GM12865 (cell line): ENCODE results near the gene MYOCOS.
"Not testable (repeated sequence)": the region's sequence is repeated elsewhere in the genome, so short reads cannot be mapped to it uniquely, and the experiment has no call there.

Experiments
- DNase-seq: peaks from one replicate; pipeline ENCODE4 v3.0.0; 2010; ENCODE audit warnings: low read depth
- H3K4me3 ChIP-seq: 2 replicates; pipeline ENCODE4 v1.5.1; 2011; ENCODE audit warnings: mild to moderate bottlenecking, low read depth, low read length, control low read depth
- TF ChIP-seq, protein P1 (sequence below): IDR thresholded peaks from 2 replicates; pipeline ENCODE4 v1.5.1; 2011; ENCODE audit warnings: low read length, control low read depth, low read depth, inconsistent platforms; ENCODE audit not compliant: insufficient read depth; ENCODE audit errors: missing control alignments

MYOCOS gene

GRCh38 chr1:171588230-171588629 is 33.8 kb upstream of the MYOCOS start:
- no peak for DNase-seq
- H3K4me3 ChIP-seq: no peak overlapping the region
- TF ChIP-seq, protein P1, sequence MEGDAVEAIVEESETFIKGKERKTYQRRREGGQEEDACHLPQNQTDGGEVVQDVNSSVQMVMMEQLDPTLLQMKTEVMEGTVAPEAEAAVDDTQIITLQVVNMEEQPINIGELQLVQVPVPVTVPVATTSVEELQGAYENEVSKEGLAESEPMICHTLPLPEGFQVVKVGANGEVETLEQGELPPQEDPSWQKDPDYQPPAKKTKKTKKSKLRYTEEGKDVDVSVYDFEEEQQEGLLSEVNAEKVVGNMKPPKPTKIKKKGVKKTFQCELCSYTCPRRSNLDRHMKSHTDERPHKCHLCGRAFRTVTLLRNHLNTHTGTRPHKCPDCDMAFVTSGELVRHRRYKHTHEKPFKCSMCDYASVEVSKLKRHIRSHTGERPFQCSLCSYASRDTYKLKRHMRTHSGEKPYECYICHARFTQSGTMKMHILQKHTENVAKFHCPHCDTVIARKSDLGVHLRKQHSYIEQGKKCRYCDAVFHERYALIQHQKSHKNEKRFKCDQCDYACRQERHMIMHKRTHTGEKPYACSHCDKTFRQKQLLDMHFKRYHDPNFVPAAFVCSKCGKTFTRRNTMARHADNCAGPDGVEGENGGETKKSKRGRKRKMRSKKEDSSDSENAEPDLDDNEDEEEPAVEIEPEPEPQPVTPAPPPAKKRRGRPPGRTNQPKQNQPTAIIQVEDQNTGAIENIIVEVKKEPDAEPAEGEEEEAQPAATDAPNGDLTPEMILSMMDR: no peak

DNA sequence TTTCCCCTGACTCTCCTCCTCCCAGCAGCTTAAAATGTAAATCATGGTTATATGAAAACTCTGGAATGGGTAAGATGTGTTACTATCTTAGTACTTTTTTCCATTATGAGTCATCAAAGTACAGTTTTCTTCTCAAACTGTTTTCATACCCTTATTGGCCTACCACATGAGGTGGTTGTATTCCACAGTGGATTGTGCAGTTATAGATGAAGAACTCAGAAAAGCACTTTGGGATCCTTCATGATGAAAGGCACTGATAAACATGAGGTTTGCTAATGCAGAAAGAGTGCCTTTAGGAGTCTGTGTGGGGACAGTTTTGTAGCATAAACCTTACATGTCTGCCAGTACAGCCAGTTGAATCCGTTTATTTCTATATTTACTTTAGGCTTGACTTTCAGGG is 32.0 kb upstream of the MYOCOS start:
- DNase-seq: no peak
- no peak overlapping the region for H3K4me3 ChIP-seq
- TF ChIP-seq, protein P1: no peak

- TF ChIP-seq, protein P1: no peak
- DNase-seq: peak; percentile 16
- no peak overlapping the region for H3K4me3 ChIP-seq
Measured at GRCh38 chr1:171595324-171595723, 26.7 kb upstream of the MYOCOS start.

- TF ChIP-seq, protein P1: no peak
- no peak for DNase-seq
Measured at GRCh38 chr1:171596119-171596518, 25.9 kb upstream of the MYOCOS start.

GRCh38 chr1:171596705-171597104 is 25.3 kb upstream of the MYOCOS start:
- no peak overlapping the region for H3K4me3 ChIP-seq
- TF ChIP-seq, protein P1: no peak
- no peak for DNase-seq

More at GRCh38 chr1:171596119-171596518, 25.9 kb upstream of the MYOCOS start:
- no peak overlapping the region for H3K4me3 ChIP-seq

- DNase-seq: no peak
- TF ChIP-seq, protein P1: no peak
- H3K4me3 ChIP-seq: no peak overlapping the region
Measured at GRCh38 chr1:171597203-171597602, 24.8 kb upstream of the MYOCOS start.

GRCh38 chr1:171600310-171600709 is 21.7 kb upstream of the MYOCOS start:
- not testable (repeated sequence) for H3K4me3 ChIP-seq, DNase-seq
